Gastrocnemius medialis (tissue), 4 donors: ENCODE results near the gene CARD11. TPM values are rescaled to one million over a fixed set of nuclear protein-coding genes. Genes with fewer than 3 reads are reported as not detected.

Source experiments
- ATAC-seq, 2 donors: fragments of 150-250 bp; one replicate each; pipeline ENCODE4 v1.9.1; 2016
- DNase-seq, 2 donors: peaks; one replicate each; pipeline ENCODE4 v3.0.0-alpha.2; 2019
- H3K27ac ChIP-seq, 4 donors: fragments of 200-600 bp; sonication (generic); 1 replicate in 1 of 4; 2 replicates in 3 of 4; pipeline ENCODE4 v1.5.1; 2016 to 2018; ENCODE audit warnings: mild to moderate bottlenecking in 2 of 4, moderate library complexity in 1 of 4
- H3K27me3 ChIP-seq, 3 donors: fragments of 200-600 bp; sonication (generic) in 2 of 3; 1 replicate in 1 of 3; 2 replicates in 2 of 3; pipeline versions ENCODE4 v1.5.1 to v1.6.0; 2016 to 2019; ENCODE audit warnings: mild to moderate bottlenecking in 1 of 3, moderate library complexity in 1 of 3
- H3K36me3 ChIP-seq, 2 donors: fragments of 200-600 bp; sonication (generic) in 1 of 2; one replicate each; pipeline ENCODE4 v1.5.1; 2017 to 2018
- H3K4me1 ChIP-seq, 2 donors: fragments of 200-600 bp; sonication (generic) in 1 of 2; one replicate each; pipeline ENCODE4 v1.5.1; 2016 to 2017; ENCODE audit warnings: mild to moderate bottlenecking in 2 of 2
- H3K4me3 ChIP-seq, 4 donors: fragments of 200-600 bp; sonication (generic) in 3 of 4; 1 replicate in 1 of 4; 2 replicates in 3 of 4; pipeline ENCODE4 v1.5.1; 2016 to 2019; ENCODE audit warnings: mild to moderate bottlenecking in 2 of 4
- H3K9me3 ChIP-seq, 3 donors: fragments of 200-600 bp; sonication (generic) in 2 of 3; 1 replicate in 1 of 3; 2 replicates in 2 of 3; pipeline ENCODE4 v1.5.1; 2016 to 2019
- CTCF ChIP-seq, 5 experiments: fragments of 450-650 bp in 3 of 5; fragments of 200-600 bp in 2 of 5; sonication (generic) in 2 of 5; IDR thresholded peaks in 4 of 5; conservative IDR thresholded peaks in 1 of 5; 1 replicate in 4 of 5; 2 replicates in 1 of 5; pipeline ENCODE4 v1.5.1; 2016 to 2019; ENCODE audit warnings: antibody characterized with exemption in 5 of 5, mild to moderate bottlenecking in 3 of 5, moderate library complexity in 3 of 5
- POLR2A ChIP-seq, 2 donors: fragments of 450-650 bp; IDR thresholded peaks; one replicate each; pipeline ENCODE4 v1.6.1; 2017; ENCODE audit warnings: antibody characterized with exemption in 2 of 2, mild to moderate bottlenecking in 2 of 2, moderate library complexity in 2 of 2
- in situ Hi-C, 4 donors: fragments of 200-750 bp; cut with MboI; loops; one replicate each; pipeline versions ENCODE4 v1.15.0 to v1.8.0; 2017; ENCODE audit warnings: low sequenced_read_pairs in 4 of 4
- intact Hi-C: fragments of 100-400 bp; cut with DNase I; formaldehyde crosslinking; loops from one replicate; pipeline ENCODE4 v1.15.1; 2023; ENCODE audit warnings: low total_unique reads
- total RNA-seq, 4 donors: library from RNA; depleted of rRNA; stranded (reverse); fragments of >200 nt; gene quantifications; one replicate each; pipeline versions ENCODE4 v1.1.0 to v1.2.3, GENCODE V29; 2016

The CARD11 gene
- total RNA-seq, 4 donors from 2014 or later, result 0.13 TPM; not detected in 3

- Histone ChIP-seq H3K4me3 (no peak overlapping the region), H3K4me1 (no peaks in the 10 kb centered on the region), H3K27ac (no peak overlapping the region), H3K27me3 (peaks cover 2 to 4% (median 3%) of the 10 kb centered on the region in 3 donors), H3K9me3 (no peaks in the 10 kb centered on the region), H3K36me3 (no peaks in the 10 kb centered on the region)
- intact Hi-C loops (no loop called here), in situ Hi-C loops (no loop called here)
- no peak for DNase-seq
- no peak for ATAC-seq
- TF ChIP-seq POLR2A (IDR thresholded peaks at IDR 0.05), result no peak
- no peak for TF ChIP-seq CTCF (IDR thresholded peaks at IDR 0.05 in 4 of 5, conservative IDR thresholded peaks at IDR 0.05 in 1 of 5)
Measured at GRCh38 chr7:2878306-2878705, 165.4 kb downstream of the CARD11 start.

- in situ Hi-C loops (no loop called here), intact Hi-C loops (no loop called here)
- Histone ChIP-seq H3K27ac (no peak overlapping the region), H3K4me1 (no peaks in the 10 kb centered on the region), H3K9me3 (no peaks in the 10 kb centered on the region), H3K4me3 (no peak overlapping the region), H3K27me3 (peaks cover 0 to 3% (median 2%) of the 10 kb centered on the region in 3 donors), H3K36me3 (no peaks in the 10 kb centered on the region)
- ATAC-seq (no peak), DNase-seq (no peak)
- TF ChIP-seq POLR2A (IDR thresholded peaks at IDR 0.05), result no peak
- no peak for TF ChIP-seq CTCF (IDR thresholded peaks at IDR 0.05 in 4 of 5, conservative IDR thresholded peaks at IDR 0.05 in 1 of 5)
Measured at GRCh38 chr7:2876031-2876731, 167.5 kb downstream of the CARD11 start.

GRCh38 chr7:2873686-2874551, 169.7 kb downstream of the CARD11 start:
- H3K4me1 ChIP-seq, result no peaks in the 10 kb centered on the region
- peaks cover 0 to 3% (median 2%) of the 10 kb centered on the region in 3 donors for H3K27me3 ChIP-seq
- no peak overlapping the region for H3K27ac ChIP-seq
- no peaks in the 10 kb centered on the region for H3K9me3 ChIP-seq
- TF ChIP-seq CTCF (IDR thresholded peaks at IDR 0.05 in 4 of 5, conservative IDR thresholded peaks at IDR 0.05 in 1 of 5) (no peak), POLR2A (IDR thresholded peaks at IDR 0.05) (no peak)
- DNase-seq (no peak), ATAC-seq (no peak)
- in situ Hi-C loops, result no loop called here
- H3K4me3 ChIP-seq, result no peak overlapping the region
- no peaks in the 10 kb centered on the region for H3K36me3 ChIP-seq
- intact Hi-C loops, result no loop called here

GRCh38 chr7:2873146-2873545, 170.5 kb downstream of the CARD11 start:
- H3K36me3 ChIP-seq, result no peaks in the 10 kb centered on the region
- H3K4me3 ChIP-seq, result no peak overlapping the region
- in situ Hi-C loops (no loop called here), intact Hi-C loops (no loop called here)
- H3K27me3 ChIP-seq, result peaks cover 0 to 3% (median 2%) of the 10 kb centered on the region in 3 donors
- ATAC-seq (peak in 1 of 2 donors; percentile 36), DNase-seq (no peak)
- H3K4me1 ChIP-seq, result no peaks in the 10 kb centered on the region
- H3K9me3 ChIP-seq, result no peaks in the 10 kb centered on the region
- H3K27ac ChIP-seq, result no peak overlapping the region
- TF ChIP-seq CTCF (IDR thresholded peaks at IDR 0.05 in 4 of 5, conservative IDR thresholded peaks at IDR 0.05 in 1 of 5), result no peak
- TF ChIP-seq POLR2A (IDR thresholded peaks at IDR 0.05), result no peak
